ENCODE data around the gene ACAD9. TPM values are rescaled to one million over a fixed set of nuclear protein-coding genes. Genes with fewer than 3 reads are reported as not detected.

Gene ACAD9
- total RNA-seq, 1 donor from 2014 or later: 43.0 TPM

DNA sequence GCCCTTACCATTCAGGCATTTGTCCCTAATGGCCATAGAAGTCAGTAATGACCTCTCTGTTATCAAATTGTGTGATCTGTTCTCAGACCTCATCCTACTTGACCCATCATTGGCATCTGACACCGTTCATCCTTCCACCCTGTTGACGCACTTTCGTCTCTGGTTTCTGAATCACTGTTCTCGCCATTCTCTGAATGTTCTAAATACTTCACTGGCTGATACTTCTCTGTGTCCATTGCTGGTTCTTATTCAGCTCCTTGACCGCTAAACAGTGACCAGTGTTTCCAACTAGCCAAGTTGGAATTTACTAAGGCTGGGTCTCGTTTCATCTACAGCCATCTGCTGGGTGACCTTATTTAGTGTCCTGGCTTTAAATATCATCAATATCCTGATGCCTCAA, 2.2 kb downstream of the ACAD9 start:
- intact Hi-C loops (cut with DNase I): no loop called here
- no peaks in the 10 kb centered on the region for H3K9me3 ChIP-seq
- no peak overlapping the region for H3K27ac ChIP-seq
- no peaks in the 10 kb centered on the region for H3K36me3 ChIP-seq
- no peaks in the 10 kb centered on the region for H3K27me3 ChIP-seq
- no peak for DNase-seq (ENCODE audit: extremely low spot score in 2 of 2)
- TF ChIP-seq, protein P1, sequence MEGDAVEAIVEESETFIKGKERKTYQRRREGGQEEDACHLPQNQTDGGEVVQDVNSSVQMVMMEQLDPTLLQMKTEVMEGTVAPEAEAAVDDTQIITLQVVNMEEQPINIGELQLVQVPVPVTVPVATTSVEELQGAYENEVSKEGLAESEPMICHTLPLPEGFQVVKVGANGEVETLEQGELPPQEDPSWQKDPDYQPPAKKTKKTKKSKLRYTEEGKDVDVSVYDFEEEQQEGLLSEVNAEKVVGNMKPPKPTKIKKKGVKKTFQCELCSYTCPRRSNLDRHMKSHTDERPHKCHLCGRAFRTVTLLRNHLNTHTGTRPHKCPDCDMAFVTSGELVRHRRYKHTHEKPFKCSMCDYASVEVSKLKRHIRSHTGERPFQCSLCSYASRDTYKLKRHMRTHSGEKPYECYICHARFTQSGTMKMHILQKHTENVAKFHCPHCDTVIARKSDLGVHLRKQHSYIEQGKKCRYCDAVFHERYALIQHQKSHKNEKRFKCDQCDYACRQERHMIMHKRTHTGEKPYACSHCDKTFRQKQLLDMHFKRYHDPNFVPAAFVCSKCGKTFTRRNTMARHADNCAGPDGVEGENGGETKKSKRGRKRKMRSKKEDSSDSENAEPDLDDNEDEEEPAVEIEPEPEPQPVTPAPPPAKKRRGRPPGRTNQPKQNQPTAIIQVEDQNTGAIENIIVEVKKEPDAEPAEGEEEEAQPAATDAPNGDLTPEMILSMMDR (IDR thresholded peaks at IDR 0.05): no peak
- TF ChIP-seq POLR2A (IDR thresholded peaks at IDR 0.05) (no peak), POLR2AphosphoS5 (IDR thresholded peaks at IDR 0.05; ENCODE audit: insufficient read depth in 1 of 2, low read depth in 1 of 2) (no peak)
- H3K4me3 ChIP-seq: no peak overlapping the region
- H3K4me1 ChIP-seq: peaks cover 44% of the 10 kb centered on the region

DNA sequence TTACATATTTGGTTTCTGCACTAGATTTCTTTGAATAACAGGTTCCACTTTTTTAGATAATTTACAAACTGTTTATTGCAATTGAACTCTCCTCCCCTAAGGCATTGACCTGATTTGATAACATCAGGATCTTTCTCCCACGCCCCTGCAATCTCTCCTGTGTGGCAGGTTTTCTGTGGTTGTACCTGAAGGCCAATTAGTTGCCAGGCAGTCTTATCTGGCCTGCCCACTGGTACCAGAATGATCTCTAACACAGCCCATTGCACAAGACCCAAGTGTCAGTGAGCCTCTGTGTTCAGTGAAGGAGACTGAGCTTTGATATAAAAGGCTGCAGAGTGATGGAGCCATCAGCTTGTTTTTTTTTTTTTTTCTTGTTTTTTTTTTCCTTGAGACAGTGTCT, 3.3 kb downstream of the ACAD9 start:
- intact Hi-C loops (cut with DNase I): no loop called here
- Histone ChIP-seq H3K27me3 (no peaks in the 10 kb centered on the region), H3K4me3 (no peak overlapping the region), H3K4me1 (peaks cover 40% of the 10 kb centered on the region), H3K27ac (no peak overlapping the region), H3K9me3 (no peaks in the 10 kb centered on the region), H3K36me3 (no peaks in the 10 kb centered on the region)
- TF ChIP-seq POLR2AphosphoS5 (IDR thresholded peaks at IDR 0.05; ENCODE audit: insufficient read depth in 1 of 2, low read depth in 1 of 2): no peak
- no peak for TF ChIP-seq POLR2A (IDR thresholded peaks at IDR 0.05)
- TF ChIP-seq, protein P1 (IDR thresholded peaks at IDR 0.05): no peak
- no peak for DNase-seq (ENCODE audit: extremely low spot score in 2 of 2)

- H3K9me3 ChIP-seq: no peaks in the 10 kb centered on the region
- no peak overlapping the region for H3K27ac ChIP-seq
- H3K36me3 ChIP-seq: peaks cover 0 to 1% of the 10 kb centered on the region in 2 donors
- DNase-seq (ENCODE audit: extremely low spot score in 2 of 2): no peak
- peaks cover 28% of the 10 kb centered on the region for H3K4me1 ChIP-seq
- H3K27me3 ChIP-seq: no peaks in the 10 kb centered on the region
- intact Hi-C loops (cut with DNase I): no loop called here
- H3K4me3 ChIP-seq: no peak overlapping the region
- TF ChIP-seq POLR2AphosphoS5 (IDR thresholded peaks at IDR 0.05; ENCODE audit: insufficient read depth in 1 of 2, low read depth in 1 of 2): no peak
- TF ChIP-seq, protein P1 (IDR thresholded peaks at IDR 0.05): no peak
- TF ChIP-seq POLR2A (IDR thresholded peaks at IDR 0.05): no peak
Measured at GRCh38 chr3:128884992-128885391, 5.6 kb downstream of the ACAD9 start.

DNA sequence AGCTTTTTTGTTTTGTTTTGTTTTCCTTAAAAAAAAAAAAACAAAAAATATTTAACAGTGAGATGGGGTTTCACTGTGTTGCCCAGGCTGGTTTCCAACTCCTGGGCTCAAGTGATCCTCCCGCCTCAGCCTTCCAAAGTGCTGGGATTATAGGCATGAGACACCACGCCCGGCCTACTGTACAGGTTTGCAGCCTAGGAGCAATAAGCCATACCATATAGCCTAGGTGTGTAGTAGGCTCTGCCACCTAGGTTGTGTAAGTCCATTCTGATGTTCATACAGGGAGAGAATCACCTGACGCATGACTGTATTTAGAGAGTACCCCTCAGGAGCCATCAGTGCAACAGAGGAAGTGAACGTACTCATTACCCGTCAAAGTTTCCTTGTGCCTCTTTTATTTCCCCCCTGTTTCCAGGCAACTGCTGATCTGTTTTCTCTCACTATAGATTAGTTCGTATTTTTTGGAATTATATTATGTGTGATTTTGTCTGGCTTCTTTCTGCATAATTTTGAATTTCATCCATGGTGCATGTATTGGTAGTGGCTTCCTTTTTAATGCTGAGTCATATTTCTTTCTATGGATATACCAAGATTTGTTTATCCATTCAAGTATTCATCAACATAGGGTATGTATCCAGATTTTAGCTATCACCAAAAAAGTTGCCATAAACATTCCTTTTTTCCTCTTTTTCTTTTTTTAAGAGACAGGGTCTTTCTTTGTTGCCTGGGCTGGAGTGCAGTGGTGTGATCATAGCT, 9.9 kb downstream of the ACAD9 start:
- H3K4me3 ChIP-seq: no peak overlapping the region
- H3K27me3 ChIP-seq: no peaks in the 10 kb centered on the region
- H3K36me3 ChIP-seq: peaks cover 0 to 12% of the 10 kb centered on the region in 2 donors
- DNase-seq (ENCODE audit: extremely low spot score in 2 of 2): no peak
- intact Hi-C loops (cut with DNase I): no loop called here
- H3K27ac ChIP-seq: no peak overlapping the region
- H3K4me1 ChIP-seq: no peaks in the 10 kb centered on the region
- H3K9me3 ChIP-seq: no peaks in the 10 kb centered on the region
- TF ChIP-seq POLR2A (IDR thresholded peaks at IDR 0.05) (no peak), POLR2AphosphoS5 (IDR thresholded peaks at IDR 0.05; ENCODE audit: insufficient read depth in 1 of 2, low read depth in 1 of 2) (no peak)
- TF ChIP-seq, protein P1 (IDR thresholded peaks at IDR 0.05): no peak
